Endometrial microvascular endothelial cells (primary cell): ENCODE results near the gene SNAPIN. TPM values are rescaled to one million over a fixed set of nuclear protein-coding genes. Genes with fewer than 3 reads are reported as not detected.
"Not testable (repeated sequence)": the region's sequence is repeated elsewhere in the genome, so short reads cannot be mapped to it uniquely, and the experiment has no call there.

Experiments
- in situ Hi-C: cut with HindIII; loops from 2 replicates; pipeline ENCODE4 v1.10.0; 2017; ENCODE audit warnings: low sequenced_read_pairs, low pct_unique_long_range_greater_than_20kb; ENCODE audit errors: inconsistent ontology term
- total RNA-seq: library from RNA; depleted of rRNA; stranded (reverse); fragments of >200 nt; gene quantifications from one replicate; pipeline ENCODE4 v1.2.3, GENCODE V29; 2015; ENCODE audit errors: inconsistent ontology term

The SNAPIN gene
- total RNA-seq, 1 donor from 2014 or later = 68.6 TPM

GRCh38 chr1:153624965-153625611 lies 33.4 kb upstream of the SNAPIN start:
- in situ Hi-C loops = no loop called here

- in situ Hi-C loops = no loop called here
These were observed 32.0 kb upstream of the SNAPIN start for GRCh38 chr1:153626477-153626903.

GRCh38 chr1:153626904-153627714 lies 31.4 kb upstream of the SNAPIN start, which contains the start of gene S100A13:
Gene S100A13 (minus strand): TSS chr1:153627505. CDS start chr1:153626472, 1,033 bp downstream.
- in situ Hi-C loops = no loop called here

GRCh38 chr1:153627715-153628626 lies 30.5 kb upstream of the SNAPIN start, which contains the start of gene S100A1:
Gene S100A1 (plus strand): TSS chr1:153628434. CDS start chr1:153630522, 2,088 bp downstream.
- in situ Hi-C loops = no loop called here

- in situ Hi-C loops = no loop called here
These were observed 29.7 kb upstream of the SNAPIN start for GRCh38 chr1:153628638-153629342.

- in situ Hi-C loops = no loop called here
These were observed 29.2 kb upstream of the SNAPIN start for GRCh38 chr1:153629343-153629665.

- in situ Hi-C loops = no loop called here
These were observed 28.5 kb upstream of the SNAPIN start for GRCh38 chr1:153629971-153630370.

- in situ Hi-C loops = no loop called here
These were observed 28.1 kb upstream of the SNAPIN start for GRCh38 chr1:153630384-153630783.

GRCh38 chr1:153631047-153632022 lies 27.2 kb upstream of the SNAPIN start:
- in situ Hi-C loops = no loop called here

GRCh38 chr1:153633161-153633753 lies 25.2 kb upstream of the SNAPIN start:
- in situ Hi-C loops = no loop called here

- in situ Hi-C loops = no loop called here
These were observed 24.5 kb upstream of the SNAPIN start, which contains the start of gene CHTOP for GRCh38 chr1:153633754-153634665. Gene CHTOP (plus strand): TSS chr1:153634066. CDS start chr1:153636589, 2,523 bp downstream.

- in situ Hi-C loops = no loop called here
These were observed 22.6 kb upstream of the SNAPIN start for GRCh38 chr1:153635872-153636271.

GRCh38 chr1:153636312-153636711 lies 22.2 kb upstream of the SNAPIN start:
- in situ Hi-C loops = no loop called here

- in situ Hi-C loops = no loop called here
These were observed 20.2 kb upstream of the SNAPIN start for GRCh38 chr1:153638261-153638660.

GRCh38 chr1:153639280-153639679 lies 19.2 kb upstream of the SNAPIN start:
- in situ Hi-C loops = no loop called here

GRCh38 chr1:153640213-153640612 lies 18.3 kb upstream of the SNAPIN start:
- in situ Hi-C loops = not testable (repeated sequence)
